ENCODE data around the gene ZNRF3.

Gene ZNRF3

DNA sequence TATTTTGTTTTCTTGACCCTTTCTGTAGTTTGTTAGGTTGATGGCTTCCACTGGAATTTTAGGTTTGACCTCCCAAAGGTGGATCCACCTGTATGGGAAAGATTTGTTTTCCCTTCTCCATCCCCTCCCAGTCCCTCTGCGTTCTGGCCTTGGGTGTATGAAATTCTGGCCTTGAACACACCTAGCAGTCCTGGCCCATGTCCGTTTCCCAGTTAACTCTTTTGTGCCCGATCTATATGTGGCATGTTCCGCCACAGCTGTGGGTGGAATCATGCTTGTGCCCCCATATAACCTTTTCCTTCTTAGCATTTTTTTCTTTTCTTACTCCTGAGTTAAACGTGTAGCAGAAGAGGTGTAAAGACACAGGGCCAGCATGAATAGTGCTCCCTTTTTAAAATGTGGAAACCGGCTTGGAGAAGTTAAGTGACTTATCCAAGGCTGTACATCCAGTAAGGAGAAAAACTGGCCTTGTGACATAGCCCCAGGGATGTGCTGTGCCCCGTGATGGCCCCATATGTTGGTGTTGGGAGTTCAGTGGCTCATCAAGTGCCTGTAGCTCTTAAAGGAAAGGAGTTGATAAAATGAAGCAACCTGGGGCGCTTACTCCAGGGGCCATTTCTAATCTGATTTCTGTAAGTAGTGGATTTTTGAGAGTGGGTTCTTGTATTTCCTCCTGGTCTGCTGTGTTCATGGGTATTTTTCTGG is 39.3 kb downstream of the ZNRF3 start:
- no peak for TF ChIP-seq CTCF (IDR thresholded peaks at IDR 0.05)

DNA sequence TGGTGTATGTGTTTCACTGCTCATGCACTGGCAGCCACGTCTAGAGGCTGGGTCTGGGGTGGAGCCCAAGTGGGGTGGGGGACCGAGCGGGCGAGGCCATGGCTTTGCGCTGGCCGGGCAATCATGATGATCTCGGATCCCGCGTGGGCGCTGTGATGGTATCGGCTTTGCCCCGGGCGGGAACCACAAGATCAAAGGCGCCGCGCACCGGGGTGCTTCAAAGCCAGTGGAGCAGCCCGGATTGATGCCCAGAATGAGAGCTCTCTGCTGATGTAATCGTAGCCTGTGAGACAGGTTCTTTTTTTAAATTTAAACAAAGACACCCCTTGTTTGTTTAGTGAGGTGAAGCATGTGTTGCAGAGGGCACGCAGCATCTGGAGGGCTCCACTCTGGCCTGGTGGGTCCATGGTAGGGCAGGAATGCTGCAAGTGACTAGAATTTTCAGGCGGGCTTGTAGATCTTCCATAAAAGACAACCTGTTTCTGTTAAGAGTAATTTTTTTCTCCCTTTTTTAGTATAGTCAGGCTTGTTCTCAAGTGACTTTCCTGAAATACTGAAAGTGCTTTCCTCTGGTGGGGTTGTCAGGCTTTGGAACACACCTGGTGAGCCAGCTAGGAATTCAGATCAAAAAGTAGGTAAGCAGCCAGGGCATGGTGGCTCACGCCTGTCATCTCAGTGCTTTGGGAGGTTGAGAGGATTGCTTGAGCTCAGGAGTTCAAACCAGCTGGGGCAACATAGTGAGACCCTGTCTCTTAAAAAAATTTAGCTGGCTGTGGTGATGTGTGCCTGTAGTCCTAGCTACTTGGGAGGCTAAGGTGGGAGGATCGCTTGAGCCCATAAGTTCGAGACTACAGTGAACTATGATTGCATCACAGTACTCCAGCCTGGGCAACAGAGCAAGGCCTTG is 40.7 kb downstream of the ZNRF3 start:
- no peak for TF ChIP-seq CTCF (IDR thresholded peaks at IDR 0.05)

- no peak for TF ChIP-seq CTCF (IDR thresholded peaks at IDR 0.05)
Observed at GRCh38 chr22:28925916-28926315, 42.5 kb downstream of the ZNRF3 start.

- no peak for TF ChIP-seq CTCF (IDR thresholded peaks at IDR 0.05)
Observed at GRCh38 chr22:28927630-28928029, 44.3 kb downstream of the ZNRF3 start.

DNA sequence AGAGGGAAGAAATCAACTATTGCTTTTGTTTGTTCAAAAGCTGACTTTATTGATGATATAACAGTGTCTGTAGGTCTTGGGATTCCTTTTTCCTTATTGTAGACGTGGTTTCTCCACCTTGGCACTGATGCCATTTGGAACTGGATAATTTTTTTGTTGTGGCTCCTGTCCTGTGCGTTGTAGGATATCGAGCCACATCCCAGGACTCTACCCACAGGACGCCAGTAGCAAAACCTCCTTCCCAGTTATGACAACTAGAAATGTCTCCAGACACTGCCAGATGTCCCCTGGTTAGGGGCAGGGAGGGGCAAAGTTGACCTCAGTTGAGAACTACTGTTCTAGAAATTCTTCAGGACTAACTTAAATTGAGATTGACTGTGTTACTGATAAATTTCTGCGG is 45.8 kb downstream of the ZNRF3 start:
- TF ChIP-seq CTCF (IDR thresholded peaks at IDR 0.05): no peak

DNA sequence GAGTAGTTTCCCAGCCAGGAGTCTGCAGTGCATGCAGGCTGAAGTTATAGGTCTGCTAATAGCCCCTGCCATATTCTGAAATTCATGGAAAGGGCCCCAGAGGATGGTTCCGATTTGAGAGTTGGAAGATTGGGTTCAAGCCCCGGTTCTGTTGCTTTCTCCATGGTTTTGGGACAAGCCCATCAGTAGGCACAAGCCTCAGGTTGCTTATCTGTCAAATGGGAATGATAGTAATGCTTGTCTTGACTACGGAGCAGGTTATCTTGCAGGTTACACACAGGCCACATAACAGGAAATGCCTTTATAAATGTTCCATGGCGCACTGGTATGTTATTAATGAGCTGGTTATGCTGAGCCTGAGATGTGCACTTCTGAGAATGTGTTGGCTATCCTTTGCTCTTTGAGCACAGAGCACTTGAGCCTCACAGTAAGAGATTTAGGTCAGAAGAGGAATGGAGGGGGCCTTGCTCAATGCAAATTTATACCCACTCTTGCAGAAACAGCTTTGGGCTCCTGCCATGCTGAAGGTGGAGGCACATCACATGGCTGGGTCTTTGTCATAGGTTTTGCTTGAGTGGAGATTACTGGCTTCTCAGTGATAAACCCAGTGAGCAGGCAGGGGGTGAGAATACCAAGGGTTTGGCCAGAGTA is 47.1 kb downstream of the ZNRF3 start:
- TF ChIP-seq CTCF (IDR thresholded peaks at IDR 0.05): no peak

DNA sequence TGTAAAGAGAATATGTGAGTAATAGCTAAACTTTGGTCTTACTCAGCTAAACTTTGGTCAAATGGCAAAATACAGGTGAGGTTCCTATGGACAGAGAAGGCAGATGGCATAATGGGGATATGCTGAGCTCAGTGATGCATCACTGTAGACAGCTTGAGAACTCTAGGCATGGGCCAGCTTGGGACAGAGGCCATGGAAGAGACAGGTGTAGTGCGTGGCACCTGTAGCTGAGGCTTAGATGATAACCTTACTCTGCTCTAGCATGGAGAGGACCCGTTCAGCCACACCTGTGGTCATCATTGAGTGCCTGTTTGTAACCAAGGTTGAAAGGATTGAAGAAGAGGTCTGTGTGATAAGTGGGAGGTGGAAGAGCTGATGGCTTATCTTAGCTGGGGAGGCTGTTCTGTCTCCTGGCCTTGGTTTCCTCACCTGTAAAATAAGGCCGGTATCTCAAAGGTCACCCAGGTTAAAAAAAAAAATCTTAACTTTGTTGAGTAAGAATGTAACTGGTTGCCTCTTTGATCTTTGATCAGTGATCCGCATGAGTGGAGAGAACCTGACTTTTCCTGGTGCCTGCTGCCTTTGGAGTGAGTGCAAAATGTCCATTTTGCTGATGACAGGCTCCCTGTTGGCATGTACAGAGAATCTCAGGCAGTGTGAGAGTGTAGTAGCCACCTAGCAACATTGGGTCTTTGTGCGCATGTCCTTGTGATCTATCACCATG is 48.6 kb downstream of the ZNRF3 start:
- no peak for TF ChIP-seq CTCF (IDR thresholded peaks at IDR 0.05)
